ENCODE data around the gene INTS4. TPM values are rescaled to one million over a fixed set of nuclear protein-coding genes. Genes with fewer than 3 reads are reported as not detected.

Gene INTS4
- total and polyA plus RNA-seq, 10 of the 15 experiments (the other 5 are each of a cell fraction or from before 2014, with no cell fraction given), result 20.2 to 50.5 (median 40.0) TPM

DNA sequence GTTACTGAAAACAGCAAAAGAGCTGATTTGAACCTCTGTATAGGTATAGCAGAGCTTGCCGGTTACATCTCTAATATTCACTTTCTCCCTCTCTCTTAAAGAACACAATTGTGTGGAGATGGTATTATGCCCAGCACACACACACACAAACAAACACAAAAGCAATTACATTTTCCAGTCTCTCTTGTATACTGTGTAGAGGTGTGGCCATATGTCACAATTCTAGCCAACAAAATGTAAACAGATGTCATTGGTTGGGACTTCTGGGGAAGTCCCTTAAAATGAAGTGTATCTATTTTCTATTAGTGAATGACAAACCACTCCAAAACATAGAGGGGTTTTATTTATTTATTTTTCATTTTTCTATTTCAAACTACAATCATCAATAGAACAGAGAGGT lies 15.8 kb upstream of the INTS4 start:
- Histone ChIP-seq H3K27me3 (replicated peaks in 1 of 2; ENCODE audit: control insufficient read depth in 2 of 2, insufficient read depth in 2 of 2, low read length in 1 of 2) (no peaks in the 10 kb centered on the region), H3K4me3 (no peak overlapping the region), H3K9me3 (replicated peaks; ENCODE audit: control insufficient read depth, insufficient read depth, low read length) (no peaks in the 10 kb centered on the region), H3K79me2 (ENCODE audit: control insufficient read depth, insufficient read depth, low read length) (no peaks in the 10 kb centered on the region), H2AFZ (ENCODE audit: control insufficient read depth, low read depth, low read length) (no peak overlapping the region), H3K9ac (ENCODE audit: control insufficient read depth, insufficient read depth, low read length) (no peak overlapping the region), H4K20me1 (ENCODE audit: control insufficient read depth, insufficient read depth) (no peaks in the 10 kb centered on the region), H3K27ac (ENCODE audit: control insufficient read depth, insufficient read depth) (no peak overlapping the region), H3K4me2 (ENCODE audit: control insufficient read depth, insufficient read depth) (no peak overlapping the region), H3K36me3 (ENCODE audit: control insufficient read depth in 2 of 2, insufficient read depth in 2 of 2, low read length in 1 of 2) (no peaks in the 10 kb centered on the region), H3K4me1 (ENCODE audit: control insufficient read depth, insufficient read depth, low read length) (no peaks in the 10 kb centered on the region; the same call in 1 of the 2 replicates)
- 100% methylated on average over 1 of the region's 1 CpG for WGBS (ENCODE audit: insufficient coverage, insufficient replicate concordance, low lambda C conversion rate, missing lambda C conversion rate)
- in situ Hi-C loops (cut with MboI) (no loop called here), intact Hi-C loops (cut with micrococcal nuclease; ENCODE audit: unreplicated experiment) (no loop called here)
- BruUV-seq (replicated peaks), result no TSS peak
- DNase-seq (ENCODE audit: low read depth, low spot score), result no peak
- ChIA-PET SMC1A (ENCODE audit: uncharacterized antibody, unreplicated experiment) (interaction anchor here (0.6 to 0.9 kb wide), 2 partner anchors 35 to 551 kb away, joined by 3 read pairs; no protein-coding TSS in a partner anchor), POLR2A (interaction anchor here (0.6 kb wide), 1 partner anchor 830 kb away, joined by 3 read pairs; no protein-coding TSS in a partner anchor), RAD21 (ENCODE audit: unreplicated experiment) (no interaction called here), CTCF (interaction anchor here (0.6 to 1.7 kb wide), 3 partner anchors 11 to 234 kb away, joined by 3 to 5 read pairs (median 3); no protein-coding TSS in a partner anchor)
- no peak for ATAC-seq
- FAIRE-seq, result no peak
- TF ChIP-seq RELA (IDR thresholded peaks at IDR 0.05; ENCODE audit: borderline replicate concordance, partially characterized antibody), result no peak
- TF ChIP-seq NFYB (IDR thresholded peaks at IDR 0.05; ENCODE audit: insufficient read depth, low read depth, low read length), result no peak

DNA sequence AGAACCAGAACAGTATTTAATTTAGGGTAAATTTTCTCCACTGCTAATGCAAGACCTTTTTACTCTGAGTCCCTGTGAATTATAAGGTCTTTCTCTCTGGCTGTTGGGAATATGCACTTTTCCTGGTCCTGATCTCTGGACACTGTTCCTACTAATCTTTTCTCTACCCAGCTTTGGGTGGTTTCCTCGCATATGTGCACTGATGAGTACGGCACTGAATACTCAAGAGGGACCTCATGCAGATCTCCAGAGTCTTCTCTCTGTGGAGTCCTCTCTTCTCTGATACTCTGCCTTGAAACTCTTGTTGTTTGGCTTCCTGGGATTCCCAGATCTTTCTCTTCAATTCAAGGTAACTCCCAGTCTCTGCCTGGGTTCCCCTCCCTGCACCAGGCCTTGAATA lies 14.6 kb upstream of the INTS4 start:
- FAIRE-seq (no peak), ATAC-seq (no peak), DNase-seq (ENCODE audit: low read depth, low spot score) (no peak)
- H3K36me3 ChIP-seq (ENCODE audit: control insufficient read depth in 2 of 2, insufficient read depth in 2 of 2, low read length in 1 of 2), result no peaks in the 10 kb centered on the region
- ChIA-PET POLR2A (interaction anchor here (1.7 kb wide), 1 partner anchor 14 kb away, joined by 4 read pairs; the partner anchor contains the start of gene INTS4), RAD21 (ENCODE audit: unreplicated experiment) (no interaction called here), CTCF (interaction anchor here (1.4 to 2.3 kb wide), 3 partner anchors 9 to 37 kb away, joined by 4 to 8 read pairs (median 5); no protein-coding TSS in a partner anchor), SMC1A (ENCODE audit: uncharacterized antibody, unreplicated experiment) (interaction anchor here (0.6 to 1.1 kb wide), 2 partner anchors 12 to 23 kb away, joined by 3 read pairs; no protein-coding TSS in a partner anchor)
- no peak overlapping the region for H3K9ac ChIP-seq (ENCODE audit: control insufficient read depth, insufficient read depth, low read length)
- H3K9me3 ChIP-seq (replicated peaks; ENCODE audit: control insufficient read depth, insufficient read depth, low read length), result no peaks in the 10 kb centered on the region
- no peaks in the 10 kb centered on the region for H3K4me1 ChIP-seq (ENCODE audit: control insufficient read depth, insufficient read depth, low read length)
- no peaks in the 10 kb centered on the region for H3K79me2 ChIP-seq (ENCODE audit: control insufficient read depth, insufficient read depth, low read length)
- intact Hi-C loops (cut with micrococcal nuclease; ENCODE audit: unreplicated experiment), result no loop called here
- H3K4me2 ChIP-seq (ENCODE audit: control insufficient read depth, insufficient read depth), result no peak overlapping the region
- no peak overlapping the region for H3K27ac ChIP-seq (ENCODE audit: control insufficient read depth, insufficient read depth)
- BruUV-seq (replicated peaks), result no TSS peak
- H3K27me3 ChIP-seq (replicated peaks in 1 of 2; ENCODE audit: control insufficient read depth in 2 of 2, insufficient read depth in 2 of 2, low read length in 1 of 2), result no peaks in the 10 kb centered on the region
- H2AFZ ChIP-seq (ENCODE audit: control insufficient read depth, low read depth, low read length), result no peak overlapping the region
- no peaks in the 10 kb centered on the region for H4K20me1 ChIP-seq (ENCODE audit: control insufficient read depth, insufficient read depth)
- no peak overlapping the region for H3K4me3 ChIP-seq
- WGBS (ENCODE audit: insufficient coverage, insufficient replicate concordance, low lambda C conversion rate, missing lambda C conversion rate), result 78% methylated on average over 2 of the region's 2 CpGs
- in situ Hi-C loops (cut with MboI), result no loop called here
- TF ChIP-seq KLF5 (IDR thresholded peaks at IDR 0.05; ENCODE audit: partially characterized antibody) (no peak), PAX8 (IDR thresholded peaks at IDR 0.05) (no peak), SP1 (IDR thresholded peaks at IDR 0.05; ENCODE audit: low read depth, low read length) (no peak), RUNX3 (IDR thresholded peaks at IDR 0.05; ENCODE audit: low read length) (no peak), ZBED1 (IDR thresholded peaks at IDR 0.05; ENCODE audit: borderline replicate concordance) (no peak), ASH2L (IDR thresholded peaks at IDR 0.05; ENCODE audit: borderline replicate concordance, low read depth) (no peak), LARP7 (IDR thresholded peaks at IDR 0.05) (no peak), GATAD2B (conservative IDR thresholded peaks at IDR 0.05; ENCODE audit: low read depth) (no peak), HCFC1 (IDR thresholded peaks at IDR 0.05; ENCODE audit: low read length) (no peak), ZZZ3 (IDR thresholded peaks at IDR 0.05; ENCODE audit: control insufficient read depth, insufficient read length, low read depth) (no peak)
- TF ChIP-seq, protein P1, sequence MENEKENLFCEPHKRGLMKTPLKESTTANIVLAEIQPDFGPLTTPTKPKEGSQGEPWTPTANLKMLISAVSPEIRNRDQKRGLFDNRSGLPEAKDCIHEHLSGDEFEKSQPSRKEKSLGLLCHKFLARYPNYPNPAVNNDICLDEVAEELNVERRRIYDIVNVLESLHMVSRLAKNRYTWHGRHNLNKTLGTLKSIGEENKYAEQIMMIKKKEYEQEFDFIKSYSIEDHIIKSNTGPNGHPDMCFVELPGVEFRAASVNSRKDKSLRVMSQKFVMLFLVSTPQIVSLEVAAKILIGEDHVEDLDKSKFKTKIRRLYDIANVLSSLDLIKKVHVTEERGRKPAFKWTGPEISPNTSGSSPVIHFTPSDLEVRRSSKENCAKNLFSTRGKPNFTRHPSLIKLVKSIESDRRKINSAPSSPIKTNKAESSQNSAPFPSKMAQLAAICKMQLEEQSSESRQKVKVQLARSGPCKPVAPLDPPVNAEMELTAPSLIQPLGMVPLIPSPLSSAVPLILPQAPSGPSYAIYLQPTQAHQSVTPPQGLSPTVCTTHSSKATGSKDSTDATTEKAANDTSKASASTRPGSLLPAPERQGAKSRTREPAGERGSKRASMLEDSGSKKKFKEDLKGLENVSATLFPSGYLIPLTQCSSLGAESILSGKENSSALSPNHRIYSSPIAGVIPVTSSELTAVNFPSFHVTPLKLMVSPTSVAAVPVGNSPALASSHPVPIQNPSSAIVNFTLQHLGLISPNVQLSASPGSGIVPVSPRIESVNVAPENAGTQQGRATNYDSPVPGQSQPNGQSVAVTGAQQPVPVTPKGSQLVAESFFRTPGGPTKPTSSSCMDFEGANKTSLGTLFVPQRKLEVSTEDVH (IDR thresholded peaks at IDR 0.05; ENCODE audit: low read depth, partially characterized antibody), result no peak
- TF ChIP-seq, protein P2, sequence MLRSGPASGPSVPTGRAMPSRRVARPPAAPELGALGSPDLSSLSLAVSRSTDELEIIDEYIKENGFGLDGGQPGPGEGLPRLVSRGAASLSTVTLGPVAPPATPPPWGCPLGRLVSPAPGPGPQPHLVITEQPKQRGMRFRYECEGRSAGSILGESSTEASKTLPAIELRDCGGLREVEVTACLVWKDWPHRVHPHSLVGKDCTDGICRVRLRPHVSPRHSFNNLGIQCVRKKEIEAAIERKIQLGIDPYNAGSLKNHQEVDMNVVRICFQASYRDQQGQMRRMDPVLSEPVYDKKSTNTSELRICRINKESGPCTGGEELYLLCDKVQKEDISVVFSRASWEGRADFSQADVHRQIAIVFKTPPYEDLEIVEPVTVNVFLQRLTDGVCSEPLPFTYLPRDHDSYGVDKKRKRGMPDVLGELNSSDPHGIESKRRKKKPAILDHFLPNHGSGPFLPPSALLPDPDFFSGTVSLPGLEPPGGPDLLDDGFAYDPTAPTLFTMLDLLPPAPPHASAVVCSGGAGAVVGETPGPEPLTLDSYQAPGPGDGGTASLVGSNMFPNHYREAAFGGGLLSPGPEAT (IDR thresholded peaks at IDR 0.05; ENCODE audit: low read depth), result no peak

Measured in GM12878 (cell line).